HS-5 (cell line): ENCODE results near the gene MEAF6.
"Not testable (repeated sequence)": the region's sequence is repeated elsewhere in the genome, so short reads cannot be mapped to it uniquely, and the experiment has no call there.

Experiments
- DNase-seq: peaks from one replicate; pipeline ENCODE4 v3.0.0-alpha.2; 2012; ENCODE audit warnings: low read depth

MEAF6 gene

DNA sequence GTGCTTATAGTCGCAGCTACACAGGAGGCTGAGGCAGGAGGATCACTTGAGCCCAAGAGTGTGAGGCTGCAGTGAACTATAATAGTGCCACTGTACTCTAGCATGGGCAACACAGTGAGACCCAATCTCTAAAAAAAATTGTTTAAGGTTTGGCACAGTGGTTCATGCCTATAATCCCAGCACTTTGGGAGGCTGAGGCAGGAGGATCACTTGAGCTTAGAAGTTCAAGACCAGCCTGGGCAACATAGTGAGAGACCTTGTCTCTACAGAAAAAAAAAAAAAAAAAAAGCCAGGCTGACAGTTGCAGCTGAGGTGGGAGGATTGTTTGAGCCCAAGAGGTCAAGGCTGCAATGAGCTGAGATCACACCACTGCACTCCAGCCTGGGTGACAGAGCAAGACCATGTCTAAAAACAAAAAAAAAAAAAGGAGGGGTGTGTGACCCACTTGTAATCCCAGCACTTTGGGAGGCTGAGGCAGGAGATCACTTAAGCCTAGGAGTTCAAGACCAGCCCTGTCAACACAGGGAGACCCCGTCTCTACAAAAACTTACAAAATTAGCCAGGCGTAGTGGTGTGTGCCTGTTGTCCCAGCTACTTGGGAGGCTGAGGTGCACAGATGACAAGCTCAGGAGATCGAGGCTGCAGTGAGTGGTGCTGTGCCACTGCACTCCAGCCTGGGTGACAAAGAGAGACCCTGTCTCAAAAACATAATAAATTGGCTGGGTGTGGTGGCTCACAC lies 18.0 kb upstream of the MEAF6 start:
- DNase-seq: not testable (repeated sequence)

DNA sequence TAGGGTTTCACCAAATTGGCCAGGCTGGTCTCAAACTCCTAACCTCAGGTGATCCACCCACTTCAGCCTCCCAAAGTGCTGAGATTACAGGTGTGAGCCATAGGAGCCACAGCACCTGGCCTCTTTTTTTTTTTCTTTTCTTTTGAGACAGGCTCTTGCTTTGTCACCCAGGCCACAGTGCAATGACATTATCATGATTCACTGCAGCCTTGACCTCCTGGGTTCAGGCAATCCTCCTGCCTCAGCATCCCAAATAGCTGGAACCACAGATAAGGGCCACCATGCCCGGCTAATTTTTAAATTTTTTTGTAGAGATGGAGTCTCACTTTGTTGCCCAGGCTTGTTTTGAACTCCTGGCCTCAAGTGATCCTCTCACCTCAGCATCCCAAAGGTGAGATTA lies 15.3 kb upstream of the MEAF6 start:
- DNase-seq: not testable (repeated sequence)

DNA sequence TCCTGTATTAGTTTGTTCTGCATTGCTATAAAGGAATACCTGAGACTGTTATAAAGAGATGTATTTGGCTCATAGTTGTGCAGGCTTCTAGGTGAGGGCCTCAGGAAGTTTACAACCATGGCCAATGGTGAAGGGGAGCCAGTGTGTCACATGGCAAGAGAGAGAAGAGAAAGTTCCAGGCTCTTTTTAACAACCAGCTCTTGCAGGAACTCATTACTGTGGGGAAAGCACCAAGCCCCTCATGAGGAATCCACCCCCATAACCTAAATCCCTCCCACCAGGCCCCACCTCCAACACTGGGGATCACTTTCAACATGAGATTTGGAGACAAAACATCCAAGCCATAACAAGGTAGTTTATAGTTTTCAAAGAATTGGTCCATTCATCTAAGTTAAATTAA lies 5.0 kb upstream of the MEAF6 start:
- no peak for DNase-seq

DNA sequence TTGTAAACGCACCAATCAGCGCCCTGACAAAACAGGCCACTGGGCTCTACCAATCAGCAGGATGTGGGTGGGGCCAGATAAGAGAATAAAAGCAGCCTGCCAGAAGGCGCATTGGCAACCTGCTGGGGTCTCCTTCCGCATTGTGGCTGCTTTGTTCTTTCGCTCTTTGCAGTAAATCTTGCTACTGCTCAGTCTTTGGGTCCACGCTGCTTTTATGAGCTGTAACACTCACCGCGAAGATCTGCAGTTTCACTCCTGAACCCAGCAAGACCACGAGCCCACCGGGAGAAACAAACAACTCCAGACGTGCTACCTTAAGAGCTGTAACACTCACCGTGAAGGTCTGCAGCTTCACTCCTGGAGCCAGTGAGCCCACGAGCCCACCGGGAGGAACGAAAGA lies 4.4 kb upstream of the MEAF6 start:
- DNase-seq: not testable (repeated sequence)

DNA sequence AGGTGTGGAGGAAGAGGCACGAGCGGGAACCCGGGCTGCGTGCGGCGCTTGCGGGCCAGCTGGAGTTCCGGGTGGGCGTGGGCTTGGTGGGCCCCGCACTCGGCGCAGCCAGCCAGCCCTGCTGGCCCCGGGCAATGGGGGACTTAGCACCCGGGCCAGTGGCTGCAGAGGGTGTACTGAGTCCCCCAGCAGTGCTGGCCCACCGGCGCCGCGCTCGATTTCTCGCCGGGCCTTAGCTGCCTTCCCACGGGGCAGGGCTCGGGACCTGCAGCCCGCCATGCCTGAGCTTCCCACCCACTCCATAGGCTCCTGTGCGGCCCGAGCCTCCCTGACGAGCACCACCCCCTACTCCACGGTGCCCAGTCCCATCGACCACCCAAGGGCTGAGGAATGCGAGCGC lies 3.7 kb upstream of the MEAF6 start:
- DNase-seq: not testable (repeated sequence)

DNA sequence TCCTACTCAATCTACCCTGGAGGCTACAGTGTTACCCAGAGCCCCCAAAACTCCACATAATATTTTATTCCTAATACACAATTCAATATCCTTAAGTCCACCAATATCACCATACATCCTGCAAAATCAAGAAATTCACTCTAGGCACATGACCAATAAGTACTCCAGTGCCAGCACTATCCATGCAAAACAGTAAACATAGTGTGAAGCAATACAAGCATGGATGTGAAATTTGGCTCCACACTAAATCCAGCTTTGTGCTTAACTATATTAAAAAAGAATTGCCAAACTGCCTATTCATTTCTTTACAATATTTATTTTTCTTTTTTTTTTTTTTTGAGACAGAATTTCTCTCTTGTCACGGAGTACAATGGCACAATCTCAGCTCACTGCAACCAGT lies 3.0 kb upstream of the MEAF6 start:
- no peak for DNase-seq

DNA sequence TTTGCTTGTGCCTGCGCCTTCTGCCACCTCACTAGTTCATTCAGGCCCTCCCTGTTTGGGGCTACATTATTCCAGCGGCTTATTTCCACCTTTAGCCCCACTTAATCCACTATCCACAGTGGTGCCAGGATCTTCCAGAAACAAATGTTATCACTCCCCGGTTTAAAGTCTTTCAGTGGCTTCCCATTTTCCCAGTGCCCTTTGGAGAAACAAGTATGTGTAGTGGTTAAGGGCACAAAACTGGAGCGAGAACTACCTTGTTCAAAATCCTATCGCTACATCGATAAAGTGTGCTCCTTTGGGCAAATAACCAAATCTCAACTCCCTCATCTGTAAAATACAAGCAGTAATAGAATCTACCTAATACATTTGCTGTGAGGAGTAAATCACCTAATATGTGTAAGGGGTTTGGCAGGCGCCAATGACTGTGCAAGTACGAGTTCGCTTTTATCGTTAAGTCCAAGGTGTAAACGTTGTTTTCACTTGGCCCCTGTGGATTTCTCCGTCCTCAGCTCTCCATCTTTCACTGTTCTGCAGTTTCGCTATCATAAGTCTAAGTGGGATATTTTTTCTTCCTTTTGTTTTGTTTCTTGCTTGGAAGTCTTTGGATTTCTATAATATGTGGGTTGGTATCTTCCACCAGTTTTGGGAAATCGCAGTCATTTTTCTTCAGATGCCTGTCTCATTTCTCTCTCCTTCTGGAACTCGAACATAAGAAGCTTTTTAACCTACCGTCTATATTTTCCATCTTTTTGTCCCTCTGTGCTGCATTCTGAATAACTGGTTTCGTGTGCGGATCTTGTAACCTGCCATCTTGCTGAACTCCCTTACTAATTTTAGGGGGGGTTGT lies 844 bp upstream of the MEAF6 start:
- DNase-seq: no peak

DNA sequence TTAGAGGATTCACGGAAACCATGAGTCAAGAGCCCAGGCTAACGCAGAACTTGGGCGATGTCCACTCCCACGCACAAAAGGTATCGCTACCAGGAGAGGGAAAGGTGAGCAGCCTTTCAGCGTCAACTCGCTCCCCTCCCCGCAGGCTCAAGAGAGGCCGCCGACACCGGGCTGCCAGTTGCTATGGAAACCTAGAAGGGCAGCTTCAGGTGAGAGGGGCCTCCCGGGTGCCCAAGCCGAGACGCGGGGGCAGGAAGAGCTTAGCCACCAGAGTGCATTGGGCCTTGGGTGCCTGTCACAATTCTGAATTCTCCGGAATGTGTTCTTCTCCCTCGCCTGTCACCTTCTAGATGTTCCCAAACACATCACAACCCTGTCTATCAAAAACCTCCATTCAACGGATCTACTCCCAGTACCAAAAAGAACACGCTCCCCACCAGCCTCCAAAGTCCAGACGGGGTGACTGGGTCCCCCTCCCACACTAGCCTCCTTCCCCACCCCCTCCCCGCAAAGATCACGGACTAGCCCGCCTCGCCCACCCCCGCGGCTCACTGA lies 694 bp downstream of the MEAF6 start:
- DNase-seq: no peak

DNA sequence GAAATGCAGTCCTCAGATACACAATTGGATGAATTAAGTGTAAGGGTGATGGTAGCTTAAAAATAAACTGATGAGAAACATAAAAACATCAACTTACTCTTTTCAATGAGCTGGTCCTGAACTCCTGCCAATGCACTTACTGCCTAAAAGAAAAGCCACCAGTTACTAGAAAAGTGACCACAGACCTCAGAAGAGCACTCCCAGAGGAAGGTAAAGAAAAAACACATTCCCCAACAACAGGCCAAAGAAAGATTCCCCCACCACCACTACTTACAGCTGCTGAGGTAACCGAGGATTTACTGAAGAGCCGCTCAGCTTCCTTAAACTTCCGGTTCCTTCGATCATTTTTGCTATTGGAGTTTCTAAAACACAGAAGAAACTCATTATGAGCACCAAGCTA lies 5.4 kb downstream of the MEAF6 start:
- no peak for DNase-seq

DNA sequence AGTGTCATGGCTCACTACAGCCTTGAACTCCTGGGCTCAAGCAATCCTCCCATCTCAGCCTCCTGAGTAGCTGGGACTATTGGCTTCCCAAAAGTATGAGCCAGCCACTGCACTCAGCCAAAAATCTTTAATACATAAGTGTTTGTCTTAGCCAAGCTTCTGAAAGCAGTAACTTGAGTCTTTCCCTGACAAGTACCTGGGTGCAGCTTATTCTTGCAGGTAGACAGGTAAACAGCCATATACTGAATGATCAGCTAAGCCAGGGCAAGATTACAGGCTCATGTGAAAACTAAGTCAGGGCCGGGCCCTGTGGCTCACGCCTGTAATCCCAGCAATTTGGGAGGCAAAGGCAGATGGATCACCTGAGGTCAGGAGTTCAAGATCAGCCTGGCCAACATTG lies 7.8 kb downstream of the MEAF6 start:
- no peak for DNase-seq

DNA sequence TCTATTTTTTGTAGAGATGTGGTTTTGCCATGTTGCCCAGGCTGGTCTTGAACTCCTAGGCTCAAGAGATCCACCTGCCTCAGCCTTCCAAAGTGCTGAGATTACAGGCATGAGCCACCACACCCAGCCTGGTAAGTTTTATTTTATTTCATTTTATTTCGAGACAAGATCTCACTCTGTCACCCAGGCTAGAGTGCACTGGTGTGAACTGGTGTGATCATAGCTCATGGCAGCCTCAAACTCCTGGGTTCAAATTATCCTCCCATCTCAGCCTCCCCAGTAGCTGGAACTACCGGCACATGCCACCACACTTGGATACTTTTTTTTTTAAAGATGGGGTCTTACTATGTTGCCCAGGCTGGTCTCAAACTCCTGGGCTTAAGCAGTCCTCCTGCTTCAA lies 11.8 kb downstream of the MEAF6 start:
- not testable (repeated sequence) for DNase-seq

DNA sequence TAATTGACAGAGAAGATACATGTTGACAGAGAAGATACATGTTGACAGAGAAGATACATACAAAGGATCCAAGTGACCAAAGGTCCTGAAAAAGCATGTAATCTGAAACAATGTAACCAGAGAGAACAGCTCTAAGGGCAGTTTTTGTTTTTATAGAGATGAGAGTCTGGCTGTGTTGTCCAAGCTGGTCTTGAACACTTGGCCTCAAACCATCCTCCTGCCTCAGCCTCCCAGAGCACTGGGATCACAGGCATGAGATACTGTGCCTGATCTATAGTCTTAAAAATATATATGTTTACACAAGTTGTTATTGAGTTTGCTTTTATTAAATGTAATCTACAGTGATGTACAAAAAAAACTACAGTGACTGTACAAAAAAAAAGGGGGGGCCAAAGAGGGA lies 12.5 kb downstream of the MEAF6 start:
- no peak for DNase-seq

DNA sequence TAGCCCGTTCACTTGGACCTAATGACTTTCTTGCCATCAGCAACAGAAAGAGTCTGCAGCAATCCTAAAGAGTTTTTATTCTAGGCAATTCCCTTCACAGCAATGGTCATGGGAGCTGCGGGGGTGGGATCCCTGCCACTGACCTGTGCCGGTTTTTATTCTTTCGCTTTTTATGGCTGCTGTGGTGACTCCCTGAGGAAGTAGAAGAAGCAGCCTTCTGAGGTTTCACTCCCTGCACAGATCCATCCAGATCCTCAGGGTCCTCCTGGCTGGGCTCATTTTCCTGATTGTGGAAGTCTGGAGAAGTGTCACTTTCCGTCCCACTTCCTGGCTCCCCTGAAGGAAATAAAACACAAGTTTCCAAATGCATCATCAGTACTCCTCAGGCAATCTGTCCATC lies 12.9 kb downstream of the MEAF6 start:
- no peak for DNase-seq

DNA sequence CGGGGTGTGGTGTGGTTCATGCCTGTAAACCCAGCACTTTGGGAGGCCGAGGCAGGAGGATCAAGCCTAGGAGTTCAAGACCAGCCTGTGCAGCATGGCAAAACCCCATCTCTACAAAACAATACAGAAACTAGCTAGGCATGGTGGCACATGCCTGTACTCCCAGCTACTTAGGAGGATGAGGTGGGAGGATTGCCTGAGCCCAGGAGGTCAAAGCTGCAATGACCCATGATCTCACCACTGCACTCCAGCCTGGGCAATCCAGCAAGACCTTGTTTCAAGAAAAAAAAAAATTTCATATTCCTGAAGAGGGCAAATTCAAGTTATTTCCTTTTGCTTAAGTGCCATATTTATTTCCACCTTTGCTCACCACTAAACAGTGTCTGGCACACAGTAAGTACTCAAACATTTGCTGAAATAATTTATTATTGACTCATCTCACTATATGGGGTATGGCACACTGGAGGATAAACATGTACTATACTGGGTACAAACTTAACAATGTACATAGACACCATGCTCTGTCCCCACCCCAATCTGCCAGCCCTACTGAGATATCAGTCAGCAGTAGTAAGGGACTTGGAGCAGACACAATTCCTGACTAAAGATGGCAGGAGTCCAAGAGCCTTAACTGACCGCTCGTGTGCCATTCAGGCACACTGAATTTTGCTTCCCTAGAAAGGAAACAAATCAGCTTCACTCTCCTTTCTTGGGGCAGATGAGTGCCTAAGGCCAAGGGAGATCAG lies 15.5 kb downstream of the MEAF6 start:
- peak; percentile 62 for DNase-seq

DNA sequence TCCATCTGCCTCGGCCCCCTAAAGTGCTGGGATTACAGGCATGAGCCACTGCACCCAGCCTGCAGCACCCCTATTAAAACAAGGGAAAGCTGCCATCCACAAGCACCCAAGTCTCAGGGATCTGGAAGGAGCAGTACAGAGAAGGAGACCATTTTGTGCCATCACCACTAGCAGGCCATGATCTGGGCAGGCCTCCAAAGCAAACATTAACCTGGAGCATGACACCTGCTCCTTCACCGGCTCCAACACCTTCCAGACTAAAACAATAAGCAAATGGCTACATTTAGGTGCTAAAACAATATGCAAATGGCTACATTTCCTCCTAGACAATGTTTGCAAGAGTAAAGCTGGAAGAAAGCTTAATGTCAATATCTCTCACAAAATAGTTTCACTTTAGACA lies 16.7 kb downstream of the MEAF6 start:
- DNase-seq: no peak

DNA sequence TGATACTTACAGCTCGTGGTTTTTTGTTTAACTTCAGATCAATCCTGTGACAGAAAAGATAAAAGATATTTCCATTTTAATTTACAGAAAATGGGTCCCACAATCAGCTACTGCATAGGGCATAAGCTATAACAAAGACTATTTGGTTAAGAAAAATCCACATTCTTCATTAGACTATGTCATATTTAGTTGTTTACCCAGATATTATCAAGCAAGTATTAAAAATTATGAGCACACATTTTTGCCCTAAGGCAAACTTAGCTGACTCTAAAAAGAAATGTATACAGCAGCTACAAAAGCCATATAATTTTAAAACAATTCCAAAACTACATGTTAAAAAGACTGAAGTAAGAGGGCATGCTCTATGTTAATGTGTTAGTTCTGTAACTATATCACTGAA lies 18.7 kb downstream of the MEAF6 start:
- DNase-seq: no peak

DNA sequence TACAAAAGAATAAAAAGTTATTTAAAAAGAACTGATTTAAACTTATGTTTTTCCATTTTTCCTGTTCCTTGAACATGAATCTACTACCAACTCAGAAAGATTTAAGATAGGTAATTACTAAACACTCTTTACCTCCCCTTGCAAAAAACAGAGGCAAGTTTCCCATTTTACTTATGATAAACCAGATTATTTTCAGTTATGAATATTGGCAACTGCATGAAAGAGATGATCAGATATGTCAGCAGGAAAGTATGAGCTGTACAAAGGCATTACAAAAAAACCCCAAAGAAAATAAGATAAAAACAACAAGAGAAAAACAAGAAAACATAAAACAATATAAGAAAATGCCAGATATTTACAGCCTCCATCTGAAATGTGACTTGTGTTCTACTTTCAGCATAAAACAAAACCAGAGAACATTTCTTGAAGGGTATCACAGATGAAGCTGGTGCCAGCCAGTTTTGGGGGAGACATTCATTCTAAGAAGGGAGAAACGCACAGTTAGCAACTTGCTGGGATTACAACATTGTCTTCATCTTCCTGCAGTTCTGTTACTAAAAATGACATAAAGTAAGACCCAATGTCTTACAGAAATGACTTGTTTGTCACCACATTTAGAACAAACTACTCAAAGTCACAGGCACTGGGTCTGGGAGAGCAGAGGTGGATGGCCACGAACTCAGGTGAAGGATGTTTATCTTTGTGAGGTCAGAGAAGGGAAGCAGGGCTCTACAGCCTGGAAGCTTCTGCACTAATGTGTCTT lies 21.0 kb downstream of the MEAF6 start:
- DNase-seq: no peak

DNA sequence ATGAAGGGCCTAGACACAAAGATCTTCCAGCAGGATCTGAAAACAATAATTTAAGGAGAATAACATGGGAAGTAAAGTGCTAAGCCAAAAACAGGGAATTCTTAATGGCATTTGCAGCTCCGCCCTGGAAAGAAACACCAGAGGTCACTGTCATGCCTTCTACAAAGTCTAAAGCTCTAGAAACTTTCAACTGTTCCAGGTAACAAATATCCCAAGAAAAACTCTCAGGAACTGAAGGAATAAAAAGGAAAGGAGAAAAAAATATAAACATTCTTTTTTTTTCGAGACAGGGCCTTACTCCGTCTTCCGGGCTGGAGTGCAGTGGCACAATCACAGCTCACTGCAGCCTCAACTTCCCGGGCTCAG lies 27.0 kb downstream of the MEAF6 start:
- no peak for DNase-seq

DNA sequence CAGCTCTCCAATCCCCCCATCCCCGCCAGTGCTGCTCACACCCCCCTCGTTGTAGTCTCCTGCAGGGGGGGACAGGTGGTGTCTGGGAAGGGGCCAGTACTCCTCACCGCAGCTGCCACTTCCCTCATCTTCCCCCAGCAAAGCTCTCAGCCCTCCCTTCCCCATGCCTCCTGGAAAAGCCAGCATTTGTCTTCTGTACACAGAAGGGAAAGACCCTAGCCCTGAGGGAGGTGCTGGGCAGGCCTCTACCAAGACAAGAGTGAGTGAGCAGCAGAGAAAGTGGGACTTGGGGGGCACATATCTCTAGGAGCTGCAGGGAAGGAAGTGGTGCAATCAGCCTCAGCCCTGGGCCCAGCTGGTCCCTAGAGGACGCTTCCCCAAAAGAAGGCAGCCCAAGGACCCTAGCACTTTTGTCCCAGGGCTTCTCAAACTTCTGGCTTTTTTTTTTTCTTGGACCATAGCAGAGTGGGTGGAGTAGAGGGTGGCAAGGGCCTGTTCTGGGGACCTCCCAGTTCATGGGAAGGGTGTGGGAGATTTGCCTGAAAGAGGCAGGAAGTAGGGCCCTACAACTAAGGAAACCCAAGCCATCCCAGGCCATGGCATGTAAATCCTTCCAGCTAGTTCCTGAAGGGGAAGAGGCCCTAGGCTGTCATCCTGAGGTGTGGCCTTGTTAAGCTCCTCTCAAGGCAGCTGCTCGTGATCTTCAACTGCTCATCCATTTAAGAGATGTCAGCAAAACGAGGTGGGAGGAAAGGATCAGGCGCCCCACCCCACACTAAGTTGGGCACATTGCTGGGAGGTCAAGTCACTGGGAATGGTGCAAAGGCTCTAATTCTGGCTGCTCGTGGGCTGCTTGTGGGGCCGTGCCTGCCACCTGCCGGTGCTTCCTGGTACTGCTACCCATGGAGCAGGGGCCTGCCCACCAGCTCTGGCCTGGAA lies 27.6 kb downstream of the MEAF6 start:
- DNase-seq: no peak

DNA sequence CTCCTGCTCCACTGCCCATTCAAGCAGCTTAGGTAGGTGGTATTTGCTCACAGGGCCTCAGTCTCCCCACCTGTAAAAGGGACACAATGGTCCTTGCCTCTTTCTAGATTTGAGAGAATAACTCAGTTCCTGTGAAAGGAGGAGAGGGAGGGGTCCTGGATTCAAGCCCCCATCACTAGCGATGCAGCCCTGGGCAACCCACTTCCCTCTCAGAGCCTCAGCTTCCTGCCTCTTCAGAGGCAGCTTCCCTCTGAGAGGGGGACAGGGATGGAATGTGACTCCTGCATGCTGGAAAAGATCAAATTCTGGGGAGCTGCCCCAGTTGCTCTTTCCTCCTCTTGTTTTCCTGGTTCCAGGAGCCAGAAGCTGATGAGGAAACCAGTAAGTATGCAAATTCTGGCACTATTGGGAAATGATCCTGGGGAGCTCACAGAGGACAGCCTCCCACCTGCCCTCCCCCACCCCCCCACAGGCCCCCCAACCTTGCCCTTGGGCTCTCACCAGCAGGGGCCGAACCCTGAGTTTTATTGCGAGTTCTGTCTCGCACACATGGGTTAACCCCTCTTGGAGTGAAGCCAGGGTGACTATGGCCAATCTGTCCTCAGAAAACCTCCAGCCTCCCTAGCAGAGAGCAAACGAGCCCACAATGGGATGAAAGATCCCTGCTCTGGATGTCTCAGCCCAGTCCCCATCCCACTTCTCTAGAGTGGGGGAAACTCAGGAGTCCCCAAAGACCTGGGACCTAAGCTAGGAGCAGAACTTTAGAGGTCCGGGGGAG lies 28.5 kb downstream of the MEAF6 start:
- DNase-seq: no peak
